Stomach (tissue), 4 donors: Measurements from ENCODE around the gene RAD50.

Source experiments
- CTCF ChIP-seq, 7 experiments: fragments of 450-650 bp in 4 of 7; fragments of 200-600 bp in 3 of 7; sonication (generic) in 3 of 7; IDR thresholded peaks; one replicate each; pipeline ENCODE4 v1.5.1; 2016 to 2019; ENCODE audit warnings: antibody characterized with exemption in 7 of 7, control low read depth in 2 of 7, mild to moderate bottlenecking in 1 of 7
- EP300 ChIP-seq: sonication (generic); formaldehyde crosslinking; IDR thresholded peaks from one replicate; pipeline ENCODE4 v1.6.1; 2017; ENCODE audit warnings: antibody characterized with exemption
- POLR2AphosphoS5 ChIP-seq, 3 donors: sonication (generic); formaldehyde crosslinking; IDR thresholded peaks; one replicate each; pipeline ENCODE4 v1.6.1; 2016; ENCODE audit warnings: antibody characterized with exemption in 3 of 3

DNA sequence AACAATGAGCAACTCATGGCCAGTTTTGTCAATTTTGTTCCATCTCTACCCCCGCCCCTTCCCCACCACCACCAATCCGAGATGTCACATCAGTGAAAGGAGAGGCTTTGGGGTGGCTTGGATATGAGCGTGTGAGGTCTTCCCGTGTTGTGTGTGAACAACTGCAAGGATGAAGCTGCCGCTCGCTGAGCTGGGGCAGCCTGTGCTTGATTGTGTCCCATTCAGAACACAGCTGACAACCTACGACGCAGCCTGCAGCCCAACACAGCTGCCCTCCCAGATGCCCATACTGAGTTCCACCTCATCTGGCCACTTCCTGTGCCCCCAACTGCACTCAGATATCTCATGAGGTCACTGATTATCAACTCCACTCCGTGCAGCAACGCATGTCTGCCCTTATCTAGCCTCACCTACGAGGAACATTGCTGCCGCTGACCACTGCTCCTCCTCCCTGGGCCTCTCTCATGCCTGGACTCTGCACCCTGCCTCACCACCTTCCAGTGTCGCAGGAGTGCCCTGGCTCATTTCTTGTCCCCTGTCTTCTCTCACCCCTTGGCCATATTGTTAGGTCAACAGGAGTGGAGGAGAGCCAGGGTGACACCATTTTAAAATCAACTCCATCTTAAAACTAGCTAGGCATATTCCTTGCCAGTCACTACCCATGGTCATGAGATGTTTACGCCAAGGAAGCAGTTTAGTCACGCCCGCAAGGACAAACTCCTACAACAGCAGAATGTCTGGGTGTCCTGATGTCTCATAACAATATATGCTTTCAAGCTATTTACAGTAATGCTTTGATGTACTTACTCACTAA is 109.7 kb downstream of the RAD50 start:
- TF ChIP-seq CTCF (IDR thresholded peaks at IDR 0.05), result no peak
- no peak for TF ChIP-seq EP300
- no peak for TF ChIP-seq POLR2AphosphoS5 (IDR thresholded peaks at IDR 0.05)
